ENCODE results near the gene HECTD4.
A peak's percentile ranks its signal among the peaks of the same experiment; 100 is the strongest.

The HECTD4 gene

GRCh38 chr12:112207397-112207924, 174.8 kb downstream of the HECTD4 start:
- peak; percentile 16 for DNase-seq (ENCODE audit: low read depth)

GRCh38 chr12:112206944-112207343, 175.3 kb downstream of the HECTD4 start:
- no peak for DNase-seq (ENCODE audit: low read depth)

- peak; percentile 80 for DNase-seq (ENCODE audit: low read depth)
Measured at GRCh38 chr12:112199136-112199535, 183.1 kb downstream of the HECTD4 start.

GRCh38 chr12:112198120-112198733, 184.0 kb downstream of the HECTD4 start:
- peak; percentile 64 for DNase-seq (ENCODE audit: low read depth)

- DNase-seq (ENCODE audit: low read depth) = no peak
Measured at GRCh38 chr12:112196196-112196875, 185.9 kb downstream of the HECTD4 start.

- DNase-seq (ENCODE audit: low read depth) = no peak
Measured at GRCh38 chr12:112194601-112195247, 187.5 kb downstream of the HECTD4 start.

GRCh38 chr12:112192475-112192874, 189.8 kb downstream of the HECTD4 start:
- DNase-seq (ENCODE audit: low read depth) = no peak

- DNase-seq (ENCODE audit: low read depth) = peak; percentile 53
Measured at GRCh38 chr12:112191840-112192321, 190.3 kb downstream of the HECTD4 start.

- DNase-seq (ENCODE audit: low read depth) = no peak
Measured at GRCh38 chr12:112191201-112191600, 191.0 kb downstream of the HECTD4 start.

GRCh38 chr12:112190231-112191025, 191.8 kb downstream of the HECTD4 start:
- DNase-seq (ENCODE audit: low read depth) = no peak

- DNase-seq (ENCODE audit: low read depth) = no peak
Measured at GRCh38 chr12:112188130-112188830, 194.0 kb downstream of the HECTD4 start.

- DNase-seq (ENCODE audit: low read depth) = no peak
Measured at GRCh38 chr12:112185093-112185923, 196.9 kb downstream of the HECTD4 start.

- DNase-seq (ENCODE audit: low read depth) = no peak
Measured at GRCh38 chr12:112184056-112184887, 198.0 kb downstream of the HECTD4 start.

- peak; percentile 46 for DNase-seq (ENCODE audit: low read depth)
Measured at GRCh38 chr12:112183141-112184021, 198.8 kb downstream of the HECTD4 start.

GRCh38 chr12:112182499-112182898, 199.7 kb downstream of the HECTD4 start:
- peak; percentile 10 for DNase-seq (ENCODE audit: low read depth)

GRCh38 chr12:112180422-112180821, 201.8 kb downstream of the HECTD4 start:
- no peak for DNase-seq (ENCODE audit: low read depth)

GRCh38 chr12:112179916-112180315, 202.3 kb downstream of the HECTD4 start:
- no peak for DNase-seq (ENCODE audit: low read depth)

GRCh38 chr12:112179341-112179740, 202.9 kb downstream of the HECTD4 start:
- DNase-seq (ENCODE audit: low read depth) = no peak

GRCh38 chr12:112178796-112179195, 203.4 kb downstream of the HECTD4 start:
- no peak for DNase-seq (ENCODE audit: low read depth)
